Liver (tissue), 9 donors: ENCODE measurements around the gene ST6GALNAC4. TPM values are rescaled to one million over a fixed set of nuclear protein-coding genes. Genes with fewer than 3 reads are reported as not detected.

Experiments used
- DNase-seq: peaks from one replicate; pipeline ENCODE4 v3.0.0-alpha.2; 2017; ENCODE audit warnings: low spot score
- H3K27ac ChIP-seq, 2 donors: one replicate each; pipeline ENCODE4 v1.7.0; 2013; ENCODE audit warnings: inconsistent platforms in 2 of 2, low read length in 2 of 2, control low read depth in 1 of 2, low read depth in 1 of 2, mild to moderate bottlenecking in 1 of 2
- H3K27me3 ChIP-seq, 4 donors: one replicate each; pipeline versions ENCODE4 v1.6.1 to v1.7.0; 2013; ENCODE audit warnings: low read length in 3 of 4, inconsistent platforms in 1 of 4, mild to moderate bottlenecking in 1 of 4, moderate library complexity in 1 of 4; ENCODE audit not compliant: control insufficient read depth in 4 of 4, insufficient read depth in 4 of 4
- H3K36me3 ChIP-seq, 4 donors: one replicate each; pipeline versions ENCODE4 v1.6.1 to v1.7.0; 2013; ENCODE audit warnings: low read length in 3 of 4, mild to moderate bottlenecking in 3 of 4, low read depth in 1 of 4, moderate library complexity in 1 of 4; ENCODE audit not compliant: control insufficient read depth in 4 of 4, insufficient read depth in 3 of 4
- H3K4me1 ChIP-seq, 4 donors: one replicate each; pipeline versions ENCODE4 v1.6.1 to v1.7.0; 2013; ENCODE audit warnings: low read length in 3 of 4, mild to moderate bottlenecking in 3 of 4, moderate library complexity in 1 of 4; ENCODE audit not compliant: control insufficient read depth in 4 of 4, insufficient read depth in 4 of 4
- H3K4me3 ChIP-seq, 3 donors: one replicate each; pipeline versions ENCODE4 v1.6.1 to v1.7.0; 2013; ENCODE audit warnings: low read length in 3 of 3, control low read depth in 1 of 3, low read depth in 1 of 3, mild to moderate bottlenecking in 1 of 3
- H3K9ac ChIP-seq, 2 donors: one replicate each; pipeline ENCODE4 v1.7.0; 2013; ENCODE audit warnings: low read length in 2 of 2, mild to moderate bottlenecking in 2 of 2, moderate library complexity in 2 of 2, control low read depth in 1 of 2, low read depth in 1 of 2
- H3K9me3 ChIP-seq, 4 donors: one replicate each; pipeline versions ENCODE4 v1.6.1 to v1.7.0; 2013; ENCODE audit warnings: low read length in 3 of 4; ENCODE audit not compliant: control insufficient read depth in 4 of 4
- ATF3 ChIP-seq: IDR thresholded peaks from 2 replicates; pipeline ENCODE4 v1.6.1; 2016; ENCODE audit warnings: antibody characterized with exemption
- CTCF ChIP-seq: fragments of 150-350 bp; IDR thresholded peaks from 2 replicates; pipeline ENCODE4 v1.5.1; 2017; ENCODE audit warnings: improper control_type of control experiment, low read depth, low read length; ENCODE audit not compliant: missing input control
- EGR1 ChIP-seq, 2 donors: IDR thresholded peaks; 2 replicates each; pipeline ENCODE4 v1.6.1; 2016 to 2018; ENCODE audit warnings: antibody characterized with exemption in 2 of 2, low read depth in 2 of 2
- FOXA1 ChIP-seq: IDR thresholded peaks from 2 replicates; pipeline ENCODE4 v1.6.1; 2016; ENCODE audit warnings: antibody characterized with exemption
- FOXA2 ChIP-seq: IDR thresholded peaks from 2 replicates; pipeline ENCODE4 v1.6.1; 2016; ENCODE audit warnings: antibody characterized with exemption
- GABPA ChIP-seq, 2 donors: IDR thresholded peaks in 1 of 2; conservative IDR thresholded peaks in 1 of 2; 2 replicates each; pipeline ENCODE4 v1.6.1; 2016; ENCODE audit warnings: antibody characterized with exemption in 2 of 2, mild to moderate bottlenecking in 1 of 2, moderate library complexity in 1 of 2
- HNF4A ChIP-seq, 2 donors: conservative IDR thresholded peaks; 2 replicates each; pipeline ENCODE4 v1.6.1; 2016; ENCODE audit warnings: antibody characterized with exemption in 2 of 2, mild to moderate bottlenecking in 2 of 2
- HNF4G ChIP-seq: IDR thresholded peaks from 2 replicates; pipeline ENCODE4 v1.6.1; 2016; ENCODE audit warnings: antibody characterized with exemption
- JUND ChIP-seq, 2 donors: IDR thresholded peaks; 2 replicates each; pipeline ENCODE4 v1.6.1; 2016; ENCODE audit warnings: antibody characterized with exemption in 2 of 2
- MAX ChIP-seq: IDR thresholded peaks from 2 replicates; pipeline ENCODE4 v1.6.1; 2016; ENCODE audit warnings: antibody characterized with exemption
- NR2F2 ChIP-seq: IDR thresholded peaks from 2 replicates; pipeline ENCODE4 v1.6.1; 2016; ENCODE audit warnings: antibody characterized with exemption
- RAD21 ChIP-seq, 2 donors: IDR thresholded peaks; 2 replicates each; pipeline ENCODE4 v1.6.1; 2016; ENCODE audit warnings: antibody characterized with exemption in 2 of 2, mild to moderate bottlenecking in 2 of 2
- REST ChIP-seq: IDR thresholded peaks from 2 replicates; pipeline ENCODE4 v1.6.1; 2016; ENCODE audit warnings: antibody characterized with exemption, mild to moderate bottlenecking
- RXRA ChIP-seq, 2 donors: IDR thresholded peaks; 2 replicates each; pipeline ENCODE4 v1.6.1; 2017 to 2018; ENCODE audit warnings: antibody characterized with exemption in 2 of 2, mild to moderate bottlenecking in 1 of 2
- SP1 ChIP-seq: IDR thresholded peaks from 2 replicates; pipeline ENCODE4 v1.6.1; 2018; ENCODE audit warnings: antibody characterized with exemption, mild to moderate bottlenecking
- TAF1 ChIP-seq: conservative IDR thresholded peaks from 2 replicates; pipeline ENCODE4 v1.6.1; 2016; ENCODE audit warnings: antibody characterized with exemption, mild to moderate bottlenecking
- YY1 ChIP-seq: IDR thresholded peaks from 2 replicates; pipeline ENCODE4 v1.6.1; 2016; ENCODE audit warnings: antibody characterized with exemption, mild to moderate bottlenecking
- WGBS: extraction: QIAGEN DNeasy Blood & Tissue Kit; methylation state at CpG from one replicate; pipeline ENCODE4 v1.1.7; 2013; 5-methylcytosine and 5-hydroxymethylcytosine counted together
- polyA plus RNA-seq, 2 donors: library from polyadenylated mRNA; stranded (reverse) in 1 of 2; unstranded in 1 of 2; fragments of 200-250 nt in 1 of 2; fragments of >200 nt in 1 of 2; fragmentation: Nextera tagmentation in 1 of 2; extraction: Ambion mirVana in 1 of 2; gene quantifications; one replicate each; pipeline versions ENCODE4 v1.2.1 to v1.2.3, GENCODE V29; 2013 to 2015
- total RNA-seq, 2 donors: library from RNA; depleted of rRNA; stranded (reverse); fragments of >200 nt; gene quantifications; one replicate each; pipeline ENCODE4 v1.2.3, GENCODE V29; 2014
- donor health status: healthy.
- donor health status: healthy.
- donor health status: healthy.
- donor health status: healthy.
- donor health status: healthy.

Gene ST6GALNAC4
- total and polyA plus RNA-seq, 4 donors, result 2.5 to 83.7 (median 7.5) TPM

- Histone ChIP-seq H3K4me1 (peaks cover 31 to 64% (median 54%) of the 10 kb centered on the region in 4 donors), H3K9me3 (no peaks in the 10 kb centered on the region), H3K27ac (peak overlapping the region; percentile 15 to 73), H3K36me3 (no peaks in the 10 kb centered on the region), H3K9ac (peak overlapping the region in 1 of 2 donors; percentile 40), H3K27me3 (no peaks in the 10 kb centered on the region), H3K4me3 (no peak overlapping the region)
- TF ChIP-seq CTCF (no peak), ATF3 (no peak), RAD21 (IDR thresholded peaks at IDR 0.05) (no peak), HNF4A (conservative IDR thresholded peaks at IDR 0.05) (no peak), FOXA1 (no peak), EGR1 (IDR thresholded peaks at IDR 0.05; ENCODE audit: low read depth in 2 of 2) (no peak), REST (no peak), NR2F2 (no peak), HNF4G (no peak), JUND (IDR thresholded peaks at IDR 0.05) (no peak), FOXA2 (no peak), RXRA (IDR thresholded peaks at IDR 0.05) (no peak), YY1 (no peak), MAX (no peak), GABPA (IDR thresholded peaks at IDR 0.05 in 1 of 2, conservative IDR thresholded peaks at IDR 0.05 in 1 of 2) (no peak)
- no peak for DNase-seq
- 36% methylated on average over 3 of the region's 3 CpGs for WGBS
Observed at GRCh38 chr9:127963041-127963358, 46.2 kb upstream of the ST6GALNAC4 start.

- no peak overlapping the region for H3K9ac ChIP-seq
- peaks cover 29 to 60% (median 50%) of the 10 kb centered on the region in 4 donors for H3K4me1 ChIP-seq
- no peak overlapping the region for H3K4me3 ChIP-seq
- no peaks in the 10 kb centered on the region for H3K27me3 ChIP-seq
- H3K27ac ChIP-seq, result no peak overlapping the region
- TF ChIP-seq GABPA (IDR thresholded peaks at IDR 0.05 in 1 of 2, conservative IDR thresholded peaks at IDR 0.05 in 1 of 2) (no peak), ATF3 (no peak), RAD21 (IDR thresholded peaks at IDR 0.05) (no peak), RXRA (IDR thresholded peaks at IDR 0.05) (no peak), NR2F2 (no peak), MAX (no peak), REST (no peak), SP1 (no peak), FOXA2 (no peak), CTCF (no peak), TAF1 (no peak), FOXA1 (no peak), HNF4G (no peak), HNF4A (conservative IDR thresholded peaks at IDR 0.05) (no peak), YY1 (no peak)
- H3K36me3 ChIP-seq, result no peaks in the 10 kb centered on the region
- WGBS, result 57% methylated on average over 3 of the region's 3 CpGs
- no peak for DNase-seq
- H3K9me3 ChIP-seq, result no peaks in the 10 kb centered on the region
Observed at GRCh38 chr9:127962278-127962677, 45.4 kb upstream of the ST6GALNAC4 start.
